Thyroid gland (tissue), 4 donors: Measurements from ENCODE around the gene VPS26A.

ENCODE experiments used
- POLR2A ChIP-seq, 2 donors: fragments of 450-650 bp; IDR thresholded peaks; one replicate each; pipeline ENCODE4 v1.6.1; 2017; ENCODE audit warnings: antibody characterized with exemption in 2 of 2, mild to moderate bottlenecking in 2 of 2, moderate library complexity in 1 of 2
- TF ChIP-seq, protein P1 (sequence below), 6 experiments: fragments of 200-600 bp in 3 of 6; fragments of 450-650 bp in 3 of 6; sonication (generic) in 3 of 6; IDR thresholded peaks; one replicate each; pipeline ENCODE4 v1.5.1; 2016 to 2019; ENCODE audit warnings: antibody characterized with exemption in 6 of 6, mild to moderate bottlenecking in 2 of 6, inconsistent platforms in 1 of 6, moderate library complexity in 1 of 6

DNA sequence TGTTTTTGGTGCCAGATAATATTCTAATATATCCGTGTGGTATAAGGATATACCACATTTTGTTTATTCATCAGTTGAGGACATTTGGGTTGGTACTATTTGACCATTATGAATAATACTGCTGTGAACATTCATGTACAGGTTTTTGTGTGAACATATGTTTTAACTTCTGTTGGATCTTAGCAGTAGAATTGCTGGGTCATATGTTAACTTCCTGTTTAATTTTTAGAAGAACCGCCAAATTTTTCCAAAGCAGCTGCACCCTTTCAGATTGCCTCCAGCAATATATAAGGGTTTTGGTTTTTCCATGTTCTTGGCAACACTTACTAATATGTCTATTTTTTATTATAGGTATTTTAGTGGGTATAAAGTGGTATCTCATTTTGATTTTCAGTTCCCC lies 22.8 kb downstream of the VPS26A start:
- TF ChIP-seq, protein P1, sequence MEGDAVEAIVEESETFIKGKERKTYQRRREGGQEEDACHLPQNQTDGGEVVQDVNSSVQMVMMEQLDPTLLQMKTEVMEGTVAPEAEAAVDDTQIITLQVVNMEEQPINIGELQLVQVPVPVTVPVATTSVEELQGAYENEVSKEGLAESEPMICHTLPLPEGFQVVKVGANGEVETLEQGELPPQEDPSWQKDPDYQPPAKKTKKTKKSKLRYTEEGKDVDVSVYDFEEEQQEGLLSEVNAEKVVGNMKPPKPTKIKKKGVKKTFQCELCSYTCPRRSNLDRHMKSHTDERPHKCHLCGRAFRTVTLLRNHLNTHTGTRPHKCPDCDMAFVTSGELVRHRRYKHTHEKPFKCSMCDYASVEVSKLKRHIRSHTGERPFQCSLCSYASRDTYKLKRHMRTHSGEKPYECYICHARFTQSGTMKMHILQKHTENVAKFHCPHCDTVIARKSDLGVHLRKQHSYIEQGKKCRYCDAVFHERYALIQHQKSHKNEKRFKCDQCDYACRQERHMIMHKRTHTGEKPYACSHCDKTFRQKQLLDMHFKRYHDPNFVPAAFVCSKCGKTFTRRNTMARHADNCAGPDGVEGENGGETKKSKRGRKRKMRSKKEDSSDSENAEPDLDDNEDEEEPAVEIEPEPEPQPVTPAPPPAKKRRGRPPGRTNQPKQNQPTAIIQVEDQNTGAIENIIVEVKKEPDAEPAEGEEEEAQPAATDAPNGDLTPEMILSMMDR (IDR thresholded peaks at IDR 0.05) = no peak
- TF ChIP-seq POLR2A (IDR thresholded peaks at IDR 0.05) = no peak
